Neural cell (in vitro differentiated cells): ENCODE measurements around the gene FCMR. TPM values are rescaled to one million over a fixed set of nuclear protein-coding genes. Genes with fewer than 3 reads are reported as not detected.

ENCODE experiments used
- H2AFZ ChIP-seq: fragments of 200-600, 300-800 bp; sonication (generic), shearing (Covaris generic); 2 replicates; pipeline ENCODE4 v1.6.0; 2014; ENCODE audit warnings: low read depth, mild to moderate bottlenecking, antibody characterized with exemption, low read length, moderate library complexity
- H3F3A ChIP-seq: fragments of 200-600 bp; shearing (Covaris generic); 2 replicates; pipeline ENCODE4 v1.6.1; 2016; ENCODE audit warnings: mild to moderate bottlenecking, moderate library complexity, mixed read lengths, antibody characterized with exemption, low read length; ENCODE audit not compliant: insufficient read depth, poor library complexity, severe bottlenecking
- H3K27ac ChIP-seq: fragments of 200-600, 300-800 bp; sonication (generic), shearing (Covaris generic); 2 replicates; pipeline ENCODE4 v1.5.1; 2014; ENCODE audit warnings: mild to moderate bottlenecking, low read length, moderate library complexity
- H3K27me3 ChIP-seq: fragments of 300-800, 200-600 bp; sonication (generic), shearing (Covaris generic); 2 replicates; pipeline ENCODE4 v1.6.0; 2014; ENCODE audit warnings: mild to moderate bottlenecking, low read depth, low read length, moderate library complexity; ENCODE audit not compliant: insufficient read depth
- H3K36me3 ChIP-seq: fragments of 300-800, 200-600 bp; sonication (generic), shearing (Covaris generic); 2 replicates; pipeline ENCODE4 v1.5.1; 2014; ENCODE audit warnings: mild to moderate bottlenecking, antibody characterized with exemption, low read length, moderate library complexity; ENCODE audit not compliant: insufficient read depth
- H3K4me2 ChIP-seq: fragments of 300-800, 200-600 bp; sonication (generic), shearing (Covaris generic); 2 replicates; pipeline ENCODE4 v1.6.0; 2014; ENCODE audit warnings: mild to moderate bottlenecking, low read length
- H3K4me3 ChIP-seq: fragments of 300-800, 200-600 bp; sonication (generic), shearing (Covaris generic); 2 replicates; pipeline ENCODE4 v1.5.1; 2014; ENCODE audit warnings: mild to moderate bottlenecking, low read length, moderate library complexity
- H3K79me2 ChIP-seq: fragments of 200-600 bp; shearing (Covaris generic); replicated peaks from 2 replicates; pipeline ENCODE4 v1.6.0; 2014; ENCODE audit warnings: mild to moderate bottlenecking, low read length, moderate library complexity; ENCODE audit not compliant: insufficient read depth
- H3K9ac ChIP-seq: fragments of 300-800, 200-600 bp; sonication (generic), shearing (Covaris generic); 2 replicates; pipeline ENCODE4 v1.6.1; 2016; ENCODE audit warnings: mild to moderate bottlenecking, low read length, mixed read lengths
- H3K9me2 ChIP-seq: fragments of 200-600 bp; shearing (Covaris generic); 2 replicates; pipeline ENCODE4 v1.6.1; 2016; ENCODE audit warnings: mild to moderate bottlenecking, low read length, mixed read lengths; ENCODE audit not compliant: insufficient read depth
- H3K9me3 ChIP-seq: fragments of 200-600, 300-800 bp; sonication (generic), shearing (Covaris generic); 2 replicates; pipeline ENCODE4 v1.6.1; 2016; ENCODE audit warnings: mild to moderate bottlenecking, mixed run types, low read length, moderate library complexity, mixed read lengths
- H4K20me1 ChIP-seq: fragments of 200-600 bp; shearing (Covaris generic); 2 replicates; pipeline ENCODE4 v1.6.1; 2016; ENCODE audit warnings: mild to moderate bottlenecking, mixed run types; ENCODE audit not compliant: insufficient read depth
- CTCF ChIP-seq: fragments of 450-650 bp; IDR thresholded peaks from 2 replicates; pipeline ENCODE4 v1.5.1; 2014; ENCODE audit warnings: antibody characterized with exemption, mild to moderate bottlenecking, moderate library complexity; ENCODE audit not compliant: poor library complexity, severe bottlenecking
- EP300 ChIP-seq: fragments of 450-650 bp; conservative IDR thresholded peaks from 2 replicates; pipeline ENCODE4 v1.6.1; 2014; ENCODE audit warnings: antibody characterized with exemption, mild to moderate bottlenecking, moderate library complexity; ENCODE audit not compliant: poor library complexity, severe bottlenecking
- EZH2 ChIP-seq: fragments of 200-600, 300-800 bp; shearing (Covaris generic), sonication (generic); IDR thresholded peaks from 2 replicates; pipeline ENCODE4 v1.6.1; 2014; ENCODE audit warnings: antibody characterized with exemption, low read length, borderline replicate concordance, mild to moderate bottlenecking; ENCODE audit not compliant: insufficient read depth, poor library complexity, severe bottlenecking
- MXI1 ChIP-seq: fragments of 450-650 bp; conservative IDR thresholded peaks from 2 replicates; pipeline ENCODE4 v1.6.1; 2014; ENCODE audit warnings: antibody characterized with exemption, mild to moderate bottlenecking; ENCODE audit not compliant: poor library complexity, severe bottlenecking
- POLR2AphosphoS5 ChIP-seq: IDR thresholded peaks from 2 replicates; pipeline ENCODE4 v1.6.1; 2012
- RAD21 ChIP-seq: fragments of 450-650 bp; conservative IDR thresholded peaks from 2 replicates; pipeline ENCODE4 v1.6.1; 2014; ENCODE audit warnings: antibody characterized with exemption, mild to moderate bottlenecking, moderate library complexity
- REST ChIP-seq: IDR thresholded peaks from 2 replicates; pipeline ENCODE4 v1.6.1; 2012; ENCODE audit warnings: borderline replicate concordance
- SMC3 ChIP-seq: fragments of 450-650 bp; conservative IDR thresholded peaks from 2 replicates; pipeline ENCODE4 v1.6.1; 2014; ENCODE audit warnings: antibody characterized with exemption, mild to moderate bottlenecking, moderate library complexity; ENCODE audit not compliant: poor library complexity
- TAF1 ChIP-seq: IDR thresholded peaks from 2 replicates; pipeline ENCODE4 v1.6.1; 2012; ENCODE audit warnings: low read depth
- polyA minus RNA-seq: library from RNA; depleted of rRNA, polyadenylated mRNA; stranded (reverse); fragments of >200 nt; gene quantifications from 2 replicates; pipeline ENCODE4 v1.2.3, GENCODE V29; 2014
- polyA plus RNA-seq: library from polyadenylated mRNA; depleted of rRNA; stranded (reverse); fragments of >200 nt; gene quantifications from 2 replicates; pipeline ENCODE4 v1.2.3, GENCODE V29; 2014

FCMR gene, protein sequence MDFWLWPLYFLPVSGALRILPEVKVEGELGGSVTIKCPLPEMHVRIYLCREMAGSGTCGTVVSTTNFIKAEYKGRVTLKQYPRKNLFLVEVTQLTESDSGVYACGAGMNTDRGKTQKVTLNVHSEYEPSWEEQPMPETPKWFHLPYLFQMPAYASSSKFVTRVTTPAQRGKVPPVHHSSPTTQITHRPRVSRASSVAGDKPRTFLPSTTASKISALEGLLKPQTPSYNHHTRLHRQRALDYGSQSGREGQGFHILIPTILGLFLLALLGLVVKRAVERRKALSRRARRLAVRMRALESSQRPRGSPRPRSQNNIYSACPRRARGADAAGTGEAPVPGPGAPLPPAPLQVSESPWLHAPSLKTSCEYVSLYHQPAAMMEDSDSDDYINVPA
- polyA plus RNA-seq (not detected in 2 replicates), polyA minus RNA-seq (not detected in 2 replicates)

GRCh38 chr1:206921772-206922265, at the start of gene FCMR:
Gene FCMR, minus strand, starts transcription at chr1:206921941. Its CDS starts 87 bp downstream, at chr1:206921854.
- H3K79me2 ChIP-seq, result no peaks in the 10 kb centered on the region
- no peaks in the 10 kb centered on the region for H3F3A ChIP-seq
- H3K27me3 ChIP-seq, result no peaks in the 10 kb centered on the region
- H3K9me2 ChIP-seq, result no peaks in the 10 kb centered on the region
- no peak within 1 kb of the TSS for H3K27ac ChIP-seq
- H3K36me3 ChIP-seq, result no peaks in the 10 kb centered on the region
- H2AFZ ChIP-seq, result no peak within 1 kb of the TSS
- H3K9me3 ChIP-seq, result no peaks in the 10 kb centered on the region
- no peak within 1 kb of the TSS for H3K9ac ChIP-seq
- no peak within 1 kb of the TSS for H3K4me3 ChIP-seq
- H3K4me2 ChIP-seq, result no peak within 1 kb of the TSS
- H4K20me1 ChIP-seq, result no peaks in the 10 kb centered on the region
- TF ChIP-seq EP300, result no peak
- TF ChIP-seq CTCF, result no peak
- no peak for TF ChIP-seq RAD21
- TF ChIP-seq EZH2, result no peak
- no peak for TF ChIP-seq SMC3
- TF ChIP-seq MXI1, result no peak
- no peak for TF ChIP-seq POLR2AphosphoS5
- TF ChIP-seq TAF1, result no peak

GRCh38 chr1:206971029-206971655, 49.4 kb upstream of the FCMR start:
- no peaks in the 10 kb centered on the region for H3K9me2 ChIP-seq
- H4K20me1 ChIP-seq, result no peaks in the 10 kb centered on the region
- no peak overlapping the region for H3K27ac ChIP-seq
- H3K79me2 ChIP-seq, result no peaks in the 10 kb centered on the region
- H3K9ac ChIP-seq, result no peak overlapping the region
- no peaks in the 10 kb centered on the region for H3K36me3 ChIP-seq
- no peak overlapping the region for H3K4me3 ChIP-seq
- no peaks in the 10 kb centered on the region for H3K27me3 ChIP-seq
- no peaks in the 10 kb centered on the region for H3K9me3 ChIP-seq
- H3K4me2 ChIP-seq, result no peak overlapping the region
- H3F3A ChIP-seq, result no peaks in the 10 kb centered on the region
- TF ChIP-seq EZH2 (no peak), TAF1 (no peak), SMC3 (no peak), REST (no peak), RAD21 (no peak), CTCF (no peak), EP300 (no peak), POLR2AphosphoS5 (no peak), MXI1 (no peak)
- H2AFZ ChIP-seq, result no peak overlapping the region
